ENCODE data around the gene WDR33.

The WDR33 gene

GRCh38 chr2:127685410-127686080 lies 125.4 kb downstream of the WDR33 start:
- DNase-seq = no peak

DNA sequence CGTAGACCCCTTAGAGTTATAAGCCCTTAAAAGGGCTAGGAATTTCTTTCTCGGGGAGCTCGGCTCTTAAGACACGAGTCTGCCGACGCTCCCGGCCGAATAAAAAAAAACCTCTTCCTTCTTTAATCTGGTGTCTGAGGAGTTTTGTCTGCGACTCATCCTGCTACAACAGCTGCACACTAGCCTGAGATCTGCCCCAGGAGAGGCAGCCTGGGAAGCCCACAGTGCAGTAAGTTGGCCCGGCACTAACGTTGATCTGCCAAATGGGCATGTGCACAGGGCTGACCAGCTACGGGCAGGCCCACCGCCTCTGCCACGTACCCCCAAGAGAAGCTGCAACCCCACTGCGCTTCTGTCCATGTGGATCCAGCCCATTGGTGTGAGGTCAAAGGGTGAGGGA lies 127.2 kb downstream of the WDR33 start:
- DNase-seq = no peak

GRCh38 chr2:127683056-127683455 lies 127.9 kb downstream of the WDR33 start:
- DNase-seq = no peak

DNA sequence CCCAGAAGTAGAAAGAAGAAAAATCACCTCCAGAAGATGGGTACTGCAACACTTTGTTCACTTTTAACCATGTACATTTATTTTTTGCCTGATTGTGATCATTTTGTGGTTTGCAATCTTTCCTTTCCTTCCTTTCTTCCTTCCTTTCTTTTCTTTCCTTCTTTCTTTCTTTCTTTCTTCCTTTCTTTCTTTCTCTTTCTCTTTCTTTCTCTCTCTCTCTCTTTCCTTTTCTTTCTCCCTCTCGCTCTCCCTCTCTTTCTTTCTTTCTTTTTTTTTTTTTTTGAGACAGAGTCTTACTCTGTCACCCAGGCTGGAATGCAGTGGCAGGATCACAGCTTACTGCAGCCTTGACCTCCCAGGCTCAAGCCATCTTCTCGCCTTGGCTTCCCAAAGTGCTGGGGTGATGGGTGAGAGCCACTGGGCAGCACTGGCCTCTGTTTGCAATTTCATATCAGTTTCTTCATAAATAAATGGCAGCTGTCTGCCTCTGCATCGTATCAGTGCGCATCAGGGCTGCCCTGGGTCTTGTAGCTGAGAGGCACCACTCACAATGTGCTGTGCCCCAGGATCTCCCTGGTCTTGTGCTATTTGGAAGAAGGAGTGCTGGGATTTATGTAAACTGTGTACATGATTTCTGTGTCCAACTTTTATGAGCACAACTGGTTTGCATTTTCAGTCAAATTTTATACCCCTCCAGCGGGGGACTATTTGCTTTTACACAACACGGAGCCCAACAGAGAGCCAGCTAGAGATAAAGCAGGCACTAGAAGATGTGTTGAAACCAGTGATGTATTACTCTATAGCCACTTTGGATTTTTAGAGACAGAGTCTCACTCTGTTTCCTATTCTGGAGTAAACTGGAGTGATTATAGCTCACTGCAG lies 128.8 kb downstream of the WDR33 start:
- DNase-seq = no peak

DNA sequence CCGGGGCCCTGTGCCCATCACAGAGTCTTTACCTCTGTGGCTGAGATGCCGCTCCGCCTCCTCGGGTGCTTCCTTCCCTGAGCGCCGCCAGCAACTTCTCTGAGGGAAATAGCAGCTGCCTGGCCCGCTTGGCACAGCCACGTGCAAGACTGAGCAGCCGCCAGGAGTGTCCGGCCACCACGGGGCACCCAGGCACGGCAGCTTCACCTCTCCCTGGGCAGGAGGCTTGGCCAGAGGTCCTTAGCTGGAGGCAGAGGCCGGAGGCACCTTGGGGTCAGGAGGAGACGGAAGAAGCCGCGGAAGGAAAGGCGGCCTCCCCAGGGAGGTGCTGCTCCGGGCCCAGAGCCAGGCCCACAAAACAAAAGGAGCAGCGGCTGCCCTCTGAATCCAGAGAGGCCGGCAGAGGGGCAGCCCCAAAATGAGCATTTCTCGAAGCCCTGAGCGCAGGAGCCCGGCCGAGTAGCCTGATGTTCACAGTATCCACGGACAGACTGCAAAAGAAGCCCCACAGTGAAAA lies 129.6 kb downstream of the WDR33 start:
- DNase-seq = no peak

GRCh38 chr2:127680706-127681287 lies 130.2 kb downstream of the WDR33 start:
- no peak for DNase-seq

- DNase-seq = no peak
Observed at GRCh38 chr2:127679680-127680361, 131.2 kb downstream of the WDR33 start.

DNA sequence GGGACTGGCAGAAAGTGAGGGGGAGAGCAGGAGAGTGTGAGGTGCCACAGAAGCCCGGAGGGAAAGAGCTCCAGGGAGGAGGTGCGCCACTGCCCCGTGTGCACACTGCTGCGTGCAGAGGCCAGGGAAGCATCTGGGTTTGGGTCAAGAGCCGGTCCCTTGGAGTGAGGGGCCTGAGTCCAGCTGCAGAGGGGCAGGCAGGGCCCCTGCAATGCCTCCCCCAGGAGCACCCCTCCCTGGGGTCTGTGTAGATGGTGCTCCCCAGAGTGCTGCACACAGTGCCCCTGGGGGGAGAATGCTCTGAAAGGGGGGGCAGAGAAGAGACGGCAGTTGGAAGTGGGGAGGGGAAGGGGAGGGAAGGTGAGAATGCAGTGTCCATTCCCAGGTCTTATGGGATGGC lies 132.0 kb downstream of the WDR33 start:
- DNase-seq = no peak

- no peak for DNase-seq
Observed at GRCh38 chr2:127678531-127678930, 132.4 kb downstream of the WDR33 start.

DNA sequence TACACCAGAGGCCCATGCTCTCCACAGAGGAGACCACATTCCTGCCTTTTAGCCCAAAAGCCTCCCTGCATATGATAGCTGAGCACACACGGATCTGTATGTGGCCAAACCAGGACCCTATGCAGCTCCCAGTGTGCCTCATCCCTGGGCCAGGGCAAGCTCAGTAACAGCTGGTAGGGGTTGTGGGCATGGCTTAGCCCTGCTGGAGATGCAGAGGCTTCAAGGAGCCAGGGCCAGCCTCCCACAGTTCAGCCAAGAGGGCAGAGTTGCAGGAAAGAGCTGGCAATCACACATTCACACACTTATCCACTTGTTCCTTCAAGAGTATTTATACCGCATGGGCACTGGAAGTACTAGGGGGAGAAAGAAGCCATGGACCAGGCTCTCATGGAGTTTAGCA lies 134.1 kb downstream of the WDR33 start:
- no peak for DNase-seq

DNA sequence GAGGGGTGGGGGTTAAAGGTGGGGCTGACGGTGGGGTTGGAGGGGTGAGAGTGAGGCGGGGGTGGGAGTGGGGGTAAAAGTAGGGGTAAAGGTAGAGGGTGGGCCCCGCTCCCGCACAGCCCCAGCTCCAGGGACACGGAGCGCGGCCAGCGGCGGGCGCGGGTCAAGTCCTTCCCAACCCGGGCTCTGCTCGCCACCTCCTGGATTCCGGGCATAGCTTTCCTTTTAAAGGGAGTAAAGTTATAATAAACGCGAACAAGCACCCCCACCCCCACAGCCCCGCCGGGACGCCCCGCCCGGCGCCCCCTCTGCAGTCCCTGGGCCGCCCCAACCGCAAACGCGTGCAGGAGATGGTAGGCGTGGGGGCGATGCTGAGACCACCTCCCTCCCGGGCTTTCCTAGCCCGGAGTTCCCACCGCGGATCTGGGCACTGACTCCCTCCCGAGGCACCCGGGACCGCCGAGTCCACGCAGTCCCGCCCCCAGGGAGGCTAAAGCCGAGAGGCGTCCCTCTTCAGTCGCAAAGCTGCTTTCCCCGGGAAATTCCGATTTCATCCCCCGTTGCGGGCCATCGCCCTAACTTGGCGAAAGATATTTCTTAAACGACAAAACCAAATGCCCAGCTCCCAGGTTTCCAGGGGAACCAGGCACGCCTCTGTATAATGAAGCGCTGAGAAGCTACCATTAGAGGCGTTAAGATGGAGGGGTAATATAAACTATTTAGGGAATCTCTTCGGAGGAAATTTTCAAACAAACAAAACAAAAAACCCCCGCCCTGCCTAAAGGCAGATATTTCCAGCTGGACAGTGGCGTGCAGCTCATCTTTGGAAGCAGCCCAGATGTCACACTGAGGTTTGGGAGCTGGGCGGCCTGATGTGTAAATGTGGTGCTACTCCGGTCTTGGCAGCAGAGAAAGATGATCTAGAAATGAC lies 135.4 kb downstream of the WDR33 start, which contains the start of gene LIMS2:
Gene LIMS2, minus strand, starts transcription at position 200 of the 931 bp plus-strand sequence. CDS start 506 bp downstream, outside the sequence.
- no peak for DNase-seq

DNA sequence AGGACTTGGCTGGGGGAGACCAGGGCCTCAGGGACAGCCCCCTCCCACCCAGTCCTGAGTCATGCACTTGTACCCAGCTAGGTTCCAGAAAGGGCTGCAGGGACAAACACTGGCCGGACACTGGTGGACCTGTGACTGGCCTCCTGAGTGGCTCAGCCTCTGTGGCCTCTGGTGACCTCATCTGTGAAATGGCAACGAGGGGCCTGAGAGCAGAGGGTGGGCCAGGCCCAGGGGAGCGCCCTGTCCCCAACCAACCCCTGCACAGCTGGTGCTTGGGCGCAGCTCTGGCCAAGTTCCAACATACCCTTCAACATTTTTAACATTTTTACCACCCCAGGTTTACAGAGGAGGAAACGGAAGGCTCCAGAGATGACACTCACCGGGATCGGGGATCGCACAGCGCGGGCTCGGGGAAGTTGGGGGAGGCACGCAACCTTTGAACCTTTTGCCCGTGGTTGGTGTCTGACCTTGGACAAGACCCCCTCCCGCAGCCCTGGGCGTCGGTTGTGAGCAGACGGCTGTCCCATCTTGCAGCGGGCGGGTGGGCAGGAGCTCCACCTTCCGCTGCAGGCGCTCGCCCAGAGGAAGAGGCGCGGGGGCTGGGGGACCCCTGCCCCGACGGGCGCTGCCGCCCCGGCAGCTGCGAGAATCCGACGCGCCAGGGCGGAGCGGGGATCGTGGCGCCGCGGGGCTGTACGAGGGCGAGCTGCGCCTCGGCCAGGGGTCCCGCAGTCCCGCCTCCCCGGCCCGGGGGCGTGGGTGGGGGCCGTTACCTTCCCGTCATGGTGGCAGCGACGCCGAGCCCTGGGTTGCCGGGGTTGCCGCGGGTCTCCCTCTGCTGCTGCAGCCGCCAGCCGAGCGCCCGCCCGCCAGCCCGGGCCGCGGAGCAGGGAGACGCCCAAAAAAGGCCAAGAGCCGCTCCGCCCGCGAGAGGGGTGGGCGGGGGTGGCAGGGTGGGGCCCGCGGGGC lies 136.4 kb downstream of the WDR33 start:
- DNase-seq = no peak

DNA sequence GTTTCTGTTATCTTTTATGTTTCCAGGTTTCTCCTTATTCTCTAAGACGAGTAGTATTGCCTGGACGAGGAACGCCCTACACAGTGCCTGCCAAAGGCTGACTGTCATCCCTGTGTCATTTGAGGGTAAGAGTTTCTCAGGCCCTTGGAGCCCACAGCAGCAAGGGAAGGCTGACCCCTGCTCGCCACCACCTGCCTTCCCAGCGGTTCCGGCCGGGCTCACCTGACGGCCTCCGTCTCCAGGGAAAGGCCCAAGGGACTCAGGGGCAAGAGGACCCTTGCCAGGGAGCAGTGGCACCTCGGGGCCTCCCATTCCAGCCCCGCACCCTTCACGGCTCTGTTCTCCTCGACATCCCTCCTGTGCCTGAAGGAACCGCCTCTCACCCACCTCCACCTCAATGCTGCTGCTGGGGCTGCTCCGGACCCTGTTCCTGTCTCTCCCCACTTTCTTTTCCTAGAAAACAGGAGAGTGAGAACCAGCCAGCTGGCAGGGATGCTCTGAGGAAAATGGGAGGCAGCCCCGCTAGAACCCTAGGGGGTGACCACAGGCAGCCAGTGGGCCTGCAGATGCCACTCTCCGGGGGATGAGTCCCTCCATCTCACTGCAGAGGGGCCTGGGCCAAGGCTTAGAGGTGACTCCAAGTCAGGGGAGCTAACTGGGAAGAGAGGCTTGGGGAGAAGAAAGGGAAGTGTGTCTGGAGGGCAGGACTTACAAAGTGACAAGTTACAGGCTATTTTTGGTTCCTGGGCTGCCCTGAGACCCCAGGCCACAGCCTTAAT lies 137.5 kb downstream of the WDR33 start:
- no peak for DNase-seq

- no peak for DNase-seq
Observed at GRCh38 chr2:127672341-127673224, 138.4 kb downstream of the WDR33 start.

DNA sequence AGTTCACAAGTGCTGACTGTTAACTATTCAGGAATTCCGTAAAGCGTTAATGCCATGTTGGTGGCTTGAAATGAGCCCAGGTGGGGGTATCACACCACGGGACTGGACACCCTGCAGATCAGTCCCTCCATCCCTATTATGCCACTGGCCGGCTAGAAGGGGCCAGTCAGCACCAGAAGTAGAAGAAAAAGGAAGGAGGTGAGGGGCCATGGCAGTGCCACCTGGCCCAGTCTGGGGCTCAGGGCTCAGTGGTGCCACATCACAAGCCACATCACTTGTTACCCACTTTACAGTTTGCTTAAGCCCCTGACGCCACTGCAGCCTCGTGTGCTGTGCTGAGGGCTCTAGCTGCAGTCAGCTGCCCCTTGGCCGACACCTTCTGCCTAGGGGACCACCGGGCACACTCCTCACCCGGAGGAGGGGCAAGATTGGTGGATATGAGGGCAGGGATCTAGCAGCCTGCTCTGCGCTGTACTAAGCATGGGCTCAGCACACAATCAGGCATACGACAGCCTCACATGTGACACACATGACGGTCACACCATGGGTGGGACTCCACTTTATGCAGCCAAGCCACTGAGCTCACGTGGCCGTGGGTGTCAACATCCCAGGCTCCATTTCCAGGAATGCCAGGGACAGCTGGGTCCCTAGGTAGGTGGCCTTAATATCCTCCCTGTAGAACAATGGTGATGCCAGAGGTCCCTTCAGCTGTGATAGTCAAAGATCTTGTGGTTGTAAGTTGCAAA lies 139.2 kb downstream of the WDR33 start:
- DNase-seq = no peak

DNA sequence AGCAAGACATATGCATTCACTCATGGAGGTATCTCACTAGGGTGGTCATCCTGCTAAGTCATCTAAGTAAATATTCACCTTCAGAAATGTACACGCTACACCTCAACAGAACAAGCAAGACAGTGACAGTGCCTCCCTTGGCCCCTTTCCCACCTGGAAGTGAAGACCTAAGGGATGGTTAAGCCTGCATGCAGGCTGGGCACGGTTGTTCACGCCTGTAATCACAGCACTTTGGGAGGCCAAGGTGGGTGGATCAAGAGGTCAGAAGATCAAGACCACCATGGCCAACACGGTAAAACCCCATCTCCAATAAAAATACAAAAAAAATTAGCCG lies 140.0 kb downstream of the WDR33 start:
- DNase-seq = no peak

GRCh38 chr2:127670055-127670956 lies 140.7 kb downstream of the WDR33 start:
- DNase-seq = no peak
